K562 (cell line): ENCODE data around the gene RNF145. TPM values are rescaled to one million over a fixed set of nuclear protein-coding genes. Genes with fewer than 3 reads are reported as not detected.

ENCODE experiments used
- ATAC-seq: fragments of 200-7000 bp; cut with Tn5 transposase; 3 replicates; pipeline ENCODE4 v1.9.1; 2020; ENCODE audit warnings: moderate library complexity
- BruUV-seq: library from RNA; stranded (reverse); fragments of 400-500 nt; replicated peaks from 2 replicates; lab custom pipeline; 2021; lab: Mats Ljungman, UMichigan
- CTCF ChIA-PET: fragments of 300-600 bp; formaldehyde crosslinking; extraction: SDS; loops from one replicate; lab custom pipeline; 2021; ENCODE audit warnings: low intra/inter-chr PET ratio; lab: Yijun Ruan, JAX
- POLR2A ChIA-PET: fragments of 300-600, 350-650 bp; sonication (Branson Sonifier 250); formaldehyde crosslinking; extraction: SDS; loops from one replicate; lab custom pipeline; 2021; ENCODE audit warnings: antibody characterized with exemption, inconsistent platforms; lab: Yijun Ruan, JAX
- DNase-seq, 4 experiments: peaks; one replicate each; pipeline versions ENCODE4 v3.0.0 to v3.0.0-alpha.2; 2011 to 2018; ENCODE audit warnings: low spot score in 3 of 4, mixed read lengths in 3 of 4; ENCODE audit errors: extremely low read depth in 1 of 4
- FAIRE-seq: peaks from 2 replicates; lab custom pipeline; 2011; peaks lifted over from hg19 to GRCh38; lab: Jason Lieb, UNC
- H2AFZ ChIP-seq: 2 replicates; pipeline ENCODE4 v1.6.0; 2011; ENCODE audit warnings: low read depth, low read length, control low read depth, inconsistent platforms
- H3K27ac ChIP-seq: fragments of 200-600 bp; 3 replicates; pipeline ENCODE4 v1.8.0; 2011; ENCODE audit warnings: low read depth, mild to moderate bottlenecking, control low read depth, inconsistent platforms, low read length, moderate library complexity, mixed read lengths; ENCODE audit errors: extremely low read depth
- H3K27me3 ChIP-seq, 2 experiments: fragments of 300-600 bp in 1 of 2; 2 replicates in 1 of 2; 3 replicates in 1 of 2; pipeline versions ENCODE4 v1.6.0 to v1.8.0; 2011; ENCODE audit warnings: inconsistent platforms in 2 of 2, low read length in 2 of 2, mild to moderate bottlenecking in 1 of 2, mixed read lengths in 1 of 2, moderate library complexity in 1 of 2; ENCODE audit not compliant: control insufficient read depth in 2 of 2, insufficient read depth in 2 of 2
- H3K36me3 ChIP-seq: fragments of 300-600 bp; 3 replicates; pipeline ENCODE4 v1.8.0; 2011; ENCODE audit warnings: mild to moderate bottlenecking, low read length, inconsistent platforms; ENCODE audit not compliant: control insufficient read depth, insufficient read depth
- H3K4me1 ChIP-seq, 2 experiments: fragments of 200-600 bp in 1 of 2; replicated peaks in 1 of 2; 2 replicates in 1 of 2; 3 replicates in 1 of 2; pipeline versions ENCODE4 v1.5.1 to v1.8.0; 2011; ENCODE audit warnings: inconsistent platforms in 2 of 2, low read length in 2 of 2, mild to moderate bottlenecking in 1 of 2, mixed read lengths in 1 of 2, moderate library complexity in 1 of 2; ENCODE audit not compliant: control insufficient read depth in 2 of 2, insufficient read depth in 2 of 2
- H3K4me2 ChIP-seq: 2 replicates; pipeline ENCODE4 v1.6.1; 2011; ENCODE audit warnings: low read length, control low read depth, inconsistent platforms, mixed read lengths; ENCODE audit not compliant: insufficient read depth
- H3K4me3 ChIP-seq: fragments of 200-600 bp; sonication (generic), shearing (Covaris generic); 2 replicates; pipeline ENCODE4 v1.5.1; 2016; ENCODE audit warnings: control low read depth, inconsistent platforms
- H3K79me2 ChIP-seq: fragments of 200-600 bp; 3 replicates; pipeline ENCODE4 v1.8.0; 2011; ENCODE audit warnings: low read length, inconsistent platforms; ENCODE audit not compliant: control insufficient read depth, insufficient read depth
- H3K9ac ChIP-seq, 2 experiments: 2 replicates each; pipeline versions ENCODE4 v1.6.0 to v1.6.1; 2011; ENCODE audit warnings: low read depth in 2 of 2, low read length in 2 of 2, control low read depth in 1 of 2, inconsistent platforms in 1 of 2, mild to moderate bottlenecking in 1 of 2, mixed read lengths in 1 of 2; ENCODE audit not compliant: insufficient read depth in 1 of 2
- H3K9me1 ChIP-seq: one replicate; pipeline ENCODE4 v1.6.0; 2011; ENCODE audit warnings: inconsistent platforms, mild to moderate bottlenecking, low read length, moderate library complexity; ENCODE audit not compliant: control insufficient read depth, insufficient read depth
- H3K9me3 ChIP-seq: replicated peaks from 2 replicates; pipeline ENCODE4 v1.5.1; 2011; ENCODE audit warnings: low read depth, low read length, inconsistent platforms; ENCODE audit not compliant: control insufficient read depth, insufficient read depth
- H4K20me1 ChIP-seq: replicated peaks from 2 replicates; pipeline ENCODE4 v1.6.1; 2011; ENCODE audit warnings: low read length, inconsistent platforms, mixed read lengths; ENCODE audit not compliant: control insufficient read depth, insufficient read depth
- EGR1 ChIP-seq: fragments of 450-650 bp; conservative IDR thresholded peaks from 2 replicates; pipeline ENCODE4 v1.6.1; 2017; ENCODE audit warnings: mild to moderate bottlenecking
- MLLT1 ChIP-seq, 2 experiments: fragments of 450-650 bp; IDR thresholded peaks; 2 replicates each; pipeline ENCODE4 v1.6.1; 2016
- TRIM25 ChIP-seq: fragments of 450-650 bp; IDR thresholded peaks from 2 replicates; pipeline ENCODE4 v1.7.0; 2016; ENCODE audit warnings: borderline replicate concordance
- WGBS: fragments of 100-300 bp; shearing (Covaris generic); methylation state at CpG from one replicate; pipeline ENCODE4 v1.1.6; 2016; ENCODE audit warnings: low coverage, mixed read lengths; ENCODE audit not compliant: insufficient coverage; ENCODE audit errors: missing lambda C conversion rate; 5-methylcytosine and 5-hydroxymethylcytosine counted together
- in situ Hi-C: fragments of 300-500 bp; cut with MboI; formaldehyde crosslinking; loops from 4 replicates; pipeline ENCODE4 v1.15.0; 2018; ENCODE audit warnings: inconsistent platforms, mixed read lengths
- intact Hi-C: fragments of 100-400 bp; cut with micrococcal nuclease; formaldehyde crosslinking; loops from 2 replicates; pipeline ENCODE4 v1.14.2; 2022
- polyA plus RNA-seq, 8 experiments: library from polyadenylated mRNA; depleted of rRNA in 4 of 8; stranded (reverse) in 5 of 8; unstranded in 3 of 8; fragments of >200 nt; fragmentation: Nextera tagmentation in 2 of 8; fragmentation: Illumina TruSeq in 1 of 8; extraction: Ambion mirVana in 2 of 8; extraction: Trizol in 1 of 8; gene quantifications; 2 replicates each; pipeline versions ENCODE4 v1.2.1 to v1.2.3, GENCODE V29; 2011 to 2014; ENCODE audit warnings: inconsistent platforms in 1 of 8, missing spikeins in 1 of 8
- total RNA-seq, 7 experiments: library from RNA; depleted of rRNA in 6 of 7; stranded (reverse); fragments of >200 nt in 6 of 7; fragmentation: Illumina TruSeq in 2 of 7; extraction: Trizol in 2 of 7; gene quantifications; 2 replicates each; pipeline versions ENCODE4 v1.2.1 to v1.2.3, GENCODE V29; 2011 to 2021; ENCODE audit warnings: low replicate concordance in 1 of 7

The RNF145 gene
- total and polyA plus RNA-seq, 9 of the 15 experiments (the other 6 are each of a cell fraction or from before 2014, with no cell fraction given): 13.6 to 40.7 (median 25.4) TPM

GRCh38 chr5:159206818-159207217 is 2.5 kb downstream of the RNF145 start:
- H3K79me2 ChIP-seq: peaks cover 89% of the 10 kb centered on the region
- DNase-seq (no peak), ATAC-seq (no peak), FAIRE-seq (no peak)
- 0 out of 2 replicates have a peak, but pooled peaks cover 5% of the 10 kb centered on the region for H4K20me1 ChIP-seq
- H3K4me3 ChIP-seq: peak overlapping the region; percentile 62
- peak overlapping the region; percentile 57 for H3K4me2 ChIP-seq
- peaks cover 16% of the 10 kb centered on the region; the same call in 2 of the 3 replicates for H3K36me3 ChIP-seq
- CTCF ChIA-PET: no interaction called here
- H3K9ac ChIP-seq: peak overlapping the region in 1 of 2 experiments; percentile 80; a peak in 2 of 4 replicates
- H3K9me1 ChIP-seq: no peaks in the 10 kb centered on the region
- H3K27me3 ChIP-seq: no peaks in the 10 kb centered on the region
- no peak overlapping the region for H2AFZ ChIP-seq
- H3K27ac ChIP-seq: peak overlapping the region; percentile 96
- POLR2A ChIA-PET: interaction anchor here (1.0 kb wide), 1 partner anchor 34 kb away, joined by 4 read pairs; no protein-coding TSS in a partner anchor
- no peaks in the 10 kb centered on the region for H3K9me3 ChIP-seq
- WGBS: 0% methylated on average over 2 of the region's 2 CpGs
- no TSS peak for BruUV-seq
- intact Hi-C loops (loop anchor here (2.0 to 5.0 kb wide), 2 partner anchors 28 to 50 kb away; no protein-coding TSS in a partner anchor), in situ Hi-C loops (no loop called here)
- peaks cover 14 to 40% of the 10 kb centered on the region in 2 experiments for H3K4me1 ChIP-seq
- TF ChIP-seq EGR1 (no peak), TRIM25 (0 out of 2 replicates have a peak, but pooled peaks have one; percentile 55), MLLT1 (IDR thresholded peaks at IDR 0.05) (peak; percentile 20 to 65; a peak in 2 of 4 replicates)
